ENCODE results near the gene PRRX2. TPM values are rescaled to one million over a fixed set of nuclear protein-coding genes. Genes with fewer than 3 reads are reported as not detected.

PRRX2 gene
- total RNA-seq, 1 experiment from 2014 or later = 12.7 TPM

- CTCF ChIA-PET = no interaction called here
- H3K27me3 ChIP-seq (replicated peaks; ENCODE audit: insufficient read depth, low read depth, low read length, poor library complexity) = no peaks in the 10 kb centered on the region
- intact Hi-C loops (cut with micrococcal nuclease; ENCODE audit: unreplicated experiment) = no loop called here
- no peak for TF ChIP-seq EZH2 (IDR thresholded peaks at IDR 0.05; ENCODE audit: borderline replicate concordance, low read depth, low read length, poor library complexity, severe bottlenecking)
- TF ChIP-seq CTCF (conservative IDR thresholded peaks at IDR 0.05; ENCODE audit: low read depth, low read length) = no peak
- no peak for DNase-seq (ENCODE audit: low spot score)
- H3K27ac ChIP-seq (ENCODE audit: low read depth, low read length, poor library complexity, severe bottlenecking) = peak overlapping the region; percentile 22
- peaks cover 34% of the 10 kb centered on the region for H3K4me1 ChIP-seq (ENCODE audit: insufficient read depth, low read length, poor library complexity, severe bottlenecking)
- no TSS peak for BruUV-seq (replicated peaks)
- no peak overlapping the region for H3K4me3 ChIP-seq (ENCODE audit: low read depth, low read length, poor library complexity, severe bottlenecking)
- H3K9me3 ChIP-seq (ENCODE audit: low read depth, low read length, poor library complexity, severe bottlenecking) = no peaks in the 10 kb centered on the region
- no peaks in the 10 kb centered on the region for H3K36me3 ChIP-seq (ENCODE audit: insufficient read depth, low read length, poor library complexity, severe bottlenecking)
- POLR2A ChIA-PET (ENCODE audit: low non-redundant PET) = no interaction called here
Measured at GRCh38 chr9:129672702-129673101, 7.3 kb downstream of the PRRX2 start.

- no peak for DNase-seq (ENCODE audit: low spot score)
- no peaks in the 10 kb centered on the region for H3K9me3 ChIP-seq (ENCODE audit: low read depth, low read length, poor library complexity, severe bottlenecking)
- no peak overlapping the region for H3K4me3 ChIP-seq (ENCODE audit: low read depth, low read length, poor library complexity, severe bottlenecking)
- peaks cover 27% of the 10 kb centered on the region for H3K4me1 ChIP-seq (ENCODE audit: insufficient read depth, low read length, poor library complexity, severe bottlenecking)
- H3K36me3 ChIP-seq (ENCODE audit: insufficient read depth, low read length, poor library complexity, severe bottlenecking) = no peaks in the 10 kb centered on the region
- no TSS peak for BruUV-seq (replicated peaks)
- H3K27ac ChIP-seq (ENCODE audit: low read depth, low read length, poor library complexity, severe bottlenecking) = no peak overlapping the region
- CTCF ChIA-PET = no interaction called here
- no peaks in the 10 kb centered on the region for H3K27me3 ChIP-seq (replicated peaks; ENCODE audit: insufficient read depth, low read depth, low read length, poor library complexity)
- TF ChIP-seq EZH2 (IDR thresholded peaks at IDR 0.05; ENCODE audit: borderline replicate concordance, low read depth, low read length, poor library complexity, severe bottlenecking) (no peak), CTCF (conservative IDR thresholded peaks at IDR 0.05; ENCODE audit: low read depth, low read length) (no peak)
- POLR2A ChIA-PET (ENCODE audit: low non-redundant PET) = no interaction called here
- intact Hi-C loops (cut with micrococcal nuclease; ENCODE audit: unreplicated experiment) = no loop called here
Measured at GRCh38 chr9:129673602-129674001, 8.2 kb downstream of the PRRX2 start.

- H3K27me3 ChIP-seq (replicated peaks; ENCODE audit: insufficient read depth, low read depth, low read length, poor library complexity) = no peaks in the 10 kb centered on the region
- intact Hi-C loops (cut with micrococcal nuclease; ENCODE audit: unreplicated experiment) = no loop called here
- ChIA-PET POLR2A (ENCODE audit: low non-redundant PET) (no interaction called here), CTCF (no interaction called here)
- peaks cover 24% of the 10 kb centered on the region for H3K4me1 ChIP-seq (ENCODE audit: insufficient read depth, low read length, poor library complexity, severe bottlenecking)
- no peak overlapping the region for H3K27ac ChIP-seq (ENCODE audit: low read depth, low read length, poor library complexity, severe bottlenecking)
- TF ChIP-seq CTCF (conservative IDR thresholded peaks at IDR 0.05; ENCODE audit: low read depth, low read length) (no peak), EZH2 (IDR thresholded peaks at IDR 0.05; ENCODE audit: borderline replicate concordance, low read depth, low read length, poor library complexity, severe bottlenecking) (no peak)
- H3K4me3 ChIP-seq (ENCODE audit: low read depth, low read length, poor library complexity, severe bottlenecking) = no peak overlapping the region
- H3K9me3 ChIP-seq (ENCODE audit: low read depth, low read length, poor library complexity, severe bottlenecking) = no peaks in the 10 kb centered on the region
- BruUV-seq (replicated peaks) = no TSS peak
- no peak for DNase-seq (ENCODE audit: low spot score)
- no peaks in the 10 kb centered on the region for H3K36me3 ChIP-seq (ENCODE audit: insufficient read depth, low read length, poor library complexity, severe bottlenecking)
Measured at GRCh38 chr9:129674229-129674628, 8.8 kb downstream of the PRRX2 start.
